ENCODE measurements around the gene ATP10D. TPM values are rescaled to one million over a fixed set of nuclear protein-coding genes. Genes with fewer than 3 reads are reported as not detected.
"Not testable (repeated sequence)": the region's sequence is repeated elsewhere in the genome, so short reads cannot be mapped to it uniquely, and the experiment has no call there.

The ATP10D gene
- total RNA-seq, 1 experiment from 2014 or later: 3.8 TPM

DNA sequence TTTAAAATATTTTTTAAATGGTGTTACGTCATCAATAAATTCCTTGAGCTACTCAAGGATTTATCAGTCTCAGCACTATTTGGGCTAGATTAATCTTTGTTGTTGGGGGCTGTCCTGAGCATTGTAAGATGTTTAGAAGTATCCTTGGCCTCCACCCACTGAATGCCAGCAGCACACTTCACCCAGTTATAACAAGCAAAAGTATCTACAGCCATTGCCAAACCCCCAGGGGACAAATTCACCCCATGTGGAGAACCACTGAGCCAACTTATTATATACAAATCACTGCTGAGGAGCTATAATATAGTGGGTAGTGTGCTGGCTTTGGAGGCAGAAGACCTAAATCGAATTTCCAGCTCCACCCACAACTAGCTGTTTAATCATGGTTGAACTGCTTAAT lies 58.3 kb downstream of the ATP10D start:
- no CpG with 5 or more reads among the region's 2 CpGs for WGBS (ENCODE audit: extremely low coverage, insufficient read length, low lambda C conversion rate)
- no peak for TF ChIP-seq CTCF (conservative IDR thresholded peaks at IDR 0.05)
- no peak overlapping the region for H3K4me2 ChIP-seq (ENCODE audit: insufficient read depth, insufficient read length, low read length)
- H2AK5ac ChIP-seq (ENCODE audit: insufficient read length, low read length): no peak overlapping the region
- H2BK120ac ChIP-seq (ENCODE audit: low read depth, low read length, poor library complexity, severe bottlenecking): no peak overlapping the region
- Mint-ChIP-seq H3K9me3 (no peaks in the 10 kb centered on the region), H3K27ac (no peak overlapping the region), H3K4me3 (no peak overlapping the region), H3K4me1 (no peaks in the 10 kb centered on the region), H3K27me3 (ENCODE audit: low read depth) (no peaks in the 10 kb centered on the region), H3K36me3 (ENCODE audit: insufficient read depth in 1 of 3, low read depth in 3 of 3) (no peaks in the 10 kb centered on the region)
- no peaks in the 10 kb centered on the region for H3K27me3 ChIP-seq (ENCODE audit: insufficient read depth, low read length)
- H2BK5ac ChIP-seq (ENCODE audit: insufficient read length, low read length): no peak overlapping the region
- H3K9me3 ChIP-seq (ENCODE audit: control insufficient read depth, low read depth, low read length): no peaks in the 10 kb centered on the region
- no peak overlapping the region for H3K9ac ChIP-seq (ENCODE audit: extremely low read depth, insufficient read length, low read length)
- no peak overlapping the region for H3K4ac ChIP-seq (ENCODE audit: low read depth, low read length)
- DNase-seq: no peak
- no peaks in the 10 kb centered on the region for H3K79me2 ChIP-seq (ENCODE audit: insufficient read depth, low read length)
- H4K5ac ChIP-seq (ENCODE audit: insufficient read length, low read depth, low read length): no peak overlapping the region
- H3K56ac ChIP-seq (ENCODE audit: insufficient read length, low read depth, low read length): no peak overlapping the region
- H3K23ac ChIP-seq (ENCODE audit: insufficient read length, low read depth, low read length): no peak overlapping the region
- no peak overlapping the region for H2BK15ac ChIP-seq (ENCODE audit: low read depth, low read length)
- no peak overlapping the region for H3T11ph ChIP-seq (ENCODE audit: low read length)
- H4K91ac ChIP-seq (ENCODE audit: insufficient read length, low read depth, low read length): no peak overlapping the region
- H3K23me2 ChIP-seq (ENCODE audit: insufficient read length, low read depth, low read length, poor library complexity, severe bottlenecking): no peaks in the 10 kb centered on the region
- H4K8ac ChIP-seq (replicated peaks; ENCODE audit: insufficient read length, low read depth, low read length): no peak overlapping the region
- H2AFZ ChIP-seq (ENCODE audit: low read length): no peak overlapping the region
- no peak overlapping the region for H3K27ac ChIP-seq (ENCODE audit: insufficient read length, low read depth, low read length)
- H4K20me1 ChIP-seq (ENCODE audit: control insufficient read depth, insufficient read depth, insufficient read length): no peaks in the 10 kb centered on the region
- H2BK20ac ChIP-seq (ENCODE audit: low read depth, low read length, poor library complexity, severe bottlenecking): no peak overlapping the region
- H3K79me1 ChIP-seq (ENCODE audit: insufficient read depth, low read depth, low read length, poor library complexity, severe bottlenecking): no peaks in the 10 kb centered on the region
- H3K14ac ChIP-seq (ENCODE audit: insufficient read depth, low read length): no peak overlapping the region
- no peak overlapping the region for H3K18ac ChIP-seq (ENCODE audit: insufficient read length, low read depth, low read length)
- no peaks in the 10 kb centered on the region for H3K4me1 ChIP-seq (ENCODE audit: insufficient read depth, low read length)
- no peak overlapping the region for H2BK12ac ChIP-seq (ENCODE audit: insufficient read length, low read depth, low read length)

DNA sequence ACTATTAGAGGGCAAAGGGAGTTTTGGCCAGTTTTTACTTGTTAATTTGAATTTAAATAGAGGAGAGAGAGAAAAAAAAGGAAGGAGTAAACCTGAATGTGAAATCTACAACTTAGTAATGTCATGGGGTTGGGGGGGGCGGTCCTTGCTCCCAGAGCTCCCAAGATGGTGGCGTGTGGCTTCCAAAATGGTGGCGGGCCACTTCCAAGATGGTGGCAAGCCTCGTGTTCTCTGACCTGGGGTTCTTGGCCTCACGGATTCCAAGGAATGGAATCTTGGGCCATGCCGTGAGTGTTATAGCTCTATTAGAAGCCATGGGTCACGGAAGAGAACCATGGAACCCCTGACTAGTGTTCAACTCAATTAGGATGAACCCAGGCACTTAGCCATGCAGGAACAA lies 65.3 kb downstream of the ATP10D start:
- not testable (repeated sequence) for H2BK5ac ChIP-seq (ENCODE audit: insufficient read length, low read length); H4K5ac ChIP-seq (ENCODE audit: insufficient read length, low read depth, low read length); H2BK12ac ChIP-seq (ENCODE audit: insufficient read length, low read depth, low read length); H3K9me3 ChIP-seq (ENCODE audit: control insufficient read depth, low read depth, low read length); H3K9ac ChIP-seq (ENCODE audit: extremely low read depth, insufficient read length, low read length); H4K8ac ChIP-seq (replicated peaks; ENCODE audit: insufficient read length, low read depth, low read length); H3K9me3 Mint-ChIP-seq; H3K18ac ChIP-seq (ENCODE audit: insufficient read length, low read depth, low read length); H3K79me2 ChIP-seq (ENCODE audit: insufficient read depth, low read length); H3K36me3 Mint-ChIP-seq (ENCODE audit: insufficient read depth in 1 of 3, low read depth in 3 of 3); H4K20me1 ChIP-seq (ENCODE audit: control insufficient read depth, insufficient read depth, insufficient read length); H2BK15ac ChIP-seq (ENCODE audit: low read depth, low read length); H2AFZ ChIP-seq (ENCODE audit: low read length); DNase-seq; H3K79me1 ChIP-seq (ENCODE audit: insufficient read depth, low read depth, low read length, poor library complexity, severe bottlenecking); H3K23ac ChIP-seq (ENCODE audit: insufficient read length, low read depth, low read length); H3K27ac ChIP-seq (ENCODE audit: insufficient read length, low read depth, low read length); H3K14ac ChIP-seq (ENCODE audit: insufficient read depth, low read length); H4K91ac ChIP-seq (ENCODE audit: insufficient read length, low read depth, low read length); H2BK20ac ChIP-seq (ENCODE audit: low read depth, low read length, poor library complexity, severe bottlenecking); H3K27me3 ChIP-seq (ENCODE audit: insufficient read depth, low read length); H2BK120ac ChIP-seq (ENCODE audit: low read depth, low read length, poor library complexity, severe bottlenecking); H2AK5ac ChIP-seq (ENCODE audit: insufficient read length, low read length); H3K56ac ChIP-seq (ENCODE audit: insufficient read length, low read depth, low read length); H3K4me1 Mint-ChIP-seq; H3K27ac Mint-ChIP-seq; H3T11ph ChIP-seq (ENCODE audit: low read length); H3K4me2 ChIP-seq (ENCODE audit: insufficient read depth, insufficient read length, low read length); H3K4me1 ChIP-seq (ENCODE audit: insufficient read depth, low read length); H3K27me3 Mint-ChIP-seq (ENCODE audit: low read depth); H3K23me2 ChIP-seq (ENCODE audit: insufficient read length, low read depth, low read length, poor library complexity, severe bottlenecking); H3K4ac ChIP-seq (ENCODE audit: low read depth, low read length); H3K4me3 Mint-ChIP-seq
- no CpG with 5 or more reads among the region's 7 CpGs for WGBS (ENCODE audit: extremely low coverage, insufficient read length, low lambda C conversion rate)
